ENCODE data around the gene STXBP6. TPM values are rescaled to one million over a fixed set of nuclear protein-coding genes. Genes with fewer than 3 reads are reported as not detected.

Gene STXBP6
- total RNA-seq, 1 experiment from 2014 or later, result 0.27 TPM

GRCh38 chr14:24897793-24898192 lies 152.2 kb downstream of the STXBP6 start:
- no peak overlapping the region for H3K9ac ChIP-seq (ENCODE audit: low read length)
- ChIA-PET RAD21 (ENCODE audit: low non-redundant PET in 1 of 2, low total read pairs in 2 of 2, uncharacterized antibody in 2 of 2, unreplicated experiment in 2 of 2) (no interaction called here), CTCF (no interaction called here), POLR2A (no interaction called here)
- no peaks in the 10 kb centered on the region for H3K36me3 ChIP-seq (ENCODE audit: control insufficient read depth in 1 of 2, insufficient read depth in 2 of 2, low read length in 2 of 2)
- H4K20me1 ChIP-seq (ENCODE audit: insufficient read depth), result no peaks in the 10 kb centered on the region
- no peak overlapping the region for H2AFZ ChIP-seq (ENCODE audit: low read depth, low read length, poor library complexity, severe bottlenecking)
- H3K27me3 ChIP-seq (ENCODE audit: insufficient read depth, low read length), result no peaks in the 10 kb centered on the region
- H3K4me3 ChIP-seq (replicated peaks in 1 of 2; ENCODE audit: low read depth in 1 of 2, low read length in 2 of 2), result no peak overlapping the region
- H3K27ac ChIP-seq (ENCODE audit: low read depth, low read length), result no peak overlapping the region
- H3K9me2 ChIP-seq (ENCODE audit: insufficient read depth), result no peaks in the 10 kb centered on the region
- no peaks in the 10 kb centered on the region for H3K79me2 ChIP-seq (ENCODE audit: insufficient read depth, low read length)
- intact Hi-C loops (cut with micrococcal nuclease), result no loop called here
- DNase-seq (ENCODE audit: low read depth, low spot score) (no peak), ATAC-seq (no peak)
- no TSS peak for BruUV-seq (replicated peaks)
- H3K4me2 ChIP-seq (ENCODE audit: low read length), result no peak overlapping the region
- H3K9me3 ChIP-seq (ENCODE audit: control insufficient read depth in 1 of 2, insufficient read depth in 1 of 2, low read depth in 1 of 2, low read length in 2 of 2), result peaks cover 0 to 5% of the 10 kb centered on the region in 2 experiments; a peak in 2 of 4 replicates
- TF ChIP-seq TCF7L2 (IDR thresholded peaks at IDR 0.05; ENCODE audit: borderline replicate concordance, extremely low read depth, insufficient read depth, insufficient read length), result no peak
- no peak for TF ChIP-seq EZH2phosphoT487 (IDR thresholded peaks at IDR 0.05; ENCODE audit: borderline replicate concordance)
- no peak for TF ChIP-seq RAD21 (IDR thresholded peaks at IDR 0.05; ENCODE audit: low read depth)
- TF ChIP-seq CBX3 (IDR thresholded peaks at IDR 0.05; ENCODE audit: low read depth), result no peak
- no peak for TF ChIP-seq POLR2AphosphoS5 (IDR thresholded peaks at IDR 0.05; ENCODE audit: low read depth, low read length)
- no peaks in the 10 kb centered on the region for H3K4me1 ChIP-seq (ENCODE audit: control insufficient read depth in 1 of 2, insufficient read depth in 2 of 2, low read length in 2 of 2)

GRCh38 chr14:24895622-24896021 lies 154.3 kb downstream of the STXBP6 start:
- DNase-seq (ENCODE audit: low read depth, low spot score) (no peak), ATAC-seq (no peak)
- ChIA-PET CTCF (no interaction called here), POLR2A (no interaction called here), RAD21 (ENCODE audit: low non-redundant PET in 1 of 2, low total read pairs in 2 of 2, uncharacterized antibody in 2 of 2, unreplicated experiment in 2 of 2) (no interaction called here)
- no peaks in the 10 kb centered on the region for H3K27me3 ChIP-seq (ENCODE audit: insufficient read depth, low read length)
- H3K27ac ChIP-seq (ENCODE audit: low read depth, low read length), result no peak overlapping the region
- H2AFZ ChIP-seq (ENCODE audit: low read depth, low read length, poor library complexity, severe bottlenecking), result no peak overlapping the region
- intact Hi-C loops (cut with micrococcal nuclease), result no loop called here
- no peak overlapping the region for H3K4me3 ChIP-seq (replicated peaks in 1 of 2; ENCODE audit: low read depth in 1 of 2, low read length in 2 of 2)
- H3K9ac ChIP-seq (ENCODE audit: low read length), result no peak overlapping the region
- no peaks in the 10 kb centered on the region for H3K36me3 ChIP-seq (ENCODE audit: control insufficient read depth in 1 of 2, insufficient read depth in 2 of 2, low read length in 2 of 2)
- no peak overlapping the region for H3K4me2 ChIP-seq (ENCODE audit: low read length)
- no peaks in the 10 kb centered on the region for H4K20me1 ChIP-seq (ENCODE audit: insufficient read depth)
- no peaks in the 10 kb centered on the region for H3K9me2 ChIP-seq (ENCODE audit: insufficient read depth)
- H3K79me2 ChIP-seq (ENCODE audit: insufficient read depth, low read length), result no peaks in the 10 kb centered on the region
- H3K9me3 ChIP-seq (ENCODE audit: control insufficient read depth in 1 of 2, insufficient read depth in 1 of 2, low read depth in 1 of 2, low read length in 2 of 2), result peaks cover 5 to 8% of the 10 kb centered on the region in 2 experiments; a peak in 3 of 4 replicates
- BruUV-seq (replicated peaks), result no TSS peak
- H3K4me1 ChIP-seq (ENCODE audit: control insufficient read depth in 1 of 2, insufficient read depth in 2 of 2, low read length in 2 of 2), result no peaks in the 10 kb centered on the region
- no peak for TF ChIP-seq EZH2 (IDR thresholded peaks at IDR 0.05)
- no peak for TF ChIP-seq SRF (IDR thresholded peaks at IDR 0.05; ENCODE audit: low read depth)
- TF ChIP-seq CTCF (IDR thresholded peaks at IDR 0.05 in 2 of 3, conservative IDR thresholded peaks at IDR 0.05 in 1 of 3; ENCODE audit: borderline replicate concordance in 1 of 3, insufficient read depth in 1 of 3, low read depth in 2 of 3, low read length in 2 of 3), result no peak
- TF ChIP-seq EGR1 (IDR thresholded peaks at IDR 0.05; ENCODE audit: low read depth), result no peak
- TF ChIP-seq SIN3A (IDR thresholded peaks at IDR 0.05; ENCODE audit: low read depth), result no peak
- no peak for TF ChIP-seq ZBTB33 (IDR thresholded peaks at IDR 0.05; ENCODE audit: extremely low read depth, insufficient replicate concordance, low read length)
- no peak for TF ChIP-seq ELF1 (IDR thresholded peaks at IDR 0.05; ENCODE audit: borderline replicate concordance, low read depth)
- TF ChIP-seq ZNF274 (IDR thresholded peaks at IDR 0.05; ENCODE audit: low read depth, low read length), result no peak
- TF ChIP-seq POLR2A (IDR thresholded peaks at IDR 0.05; ENCODE audit: borderline replicate concordance, extremely low read depth, insufficient read depth, insufficient read length), result no peak
- TF ChIP-seq FOSL1 (IDR thresholded peaks at IDR 0.05; ENCODE audit: low read depth), result no peak
- TF ChIP-seq TCF7L2 (IDR thresholded peaks at IDR 0.05; ENCODE audit: borderline replicate concordance, extremely low read depth, insufficient read depth, insufficient read length), result no peak
- no peak for TF ChIP-seq YY1 (IDR thresholded peaks at IDR 0.05; ENCODE audit: extremely low read depth, insufficient replicate concordance, low read depth, low read length)
- no peak for TF ChIP-seq EZH2phosphoT487 (IDR thresholded peaks at IDR 0.05; ENCODE audit: borderline replicate concordance)
- no peak for TF ChIP-seq CEBPB (IDR thresholded peaks at IDR 0.05; ENCODE audit: low read depth)
- no peak for TF ChIP-seq POLR2AphosphoS5 (IDR thresholded peaks at IDR 0.05; ENCODE audit: low read depth, low read length)
- no peak for TF ChIP-seq ATF3 (IDR thresholded peaks at IDR 0.05)
- TF ChIP-seq CBX3 (IDR thresholded peaks at IDR 0.05; ENCODE audit: low read depth), result no peak

Data from HCT116 (cell line).